IMR-90 (cell line): ENCODE data around the gene EGFR. TPM values are rescaled to one million over a fixed set of nuclear protein-coding genes. Genes with fewer than 3 reads are reported as not detected.

Experiments
- ATAC-seq: fragments of 200-7000 bp; cut with Tn5 transposase; 2 replicates; pipeline ENCODE4 v1.9.1; 2020; ENCODE audit warnings: low read depth, mild to moderate bottlenecking, moderate library complexity
- BruUV-seq: library from RNA; stranded (reverse); fragments of 400-500 nt; replicated peaks from 2 replicates; lab custom pipeline; 2021; lab: Mats Ljungman, UMichigan
- CTCF ChIA-PET: fragments of 300-600 bp; formaldehyde crosslinking; extraction: SDS; loops from one replicate; lab custom pipeline; 2021; ENCODE audit warnings: antibody characterized with exemption; lab: Yijun Ruan, JAX
- POLR2A ChIA-PET: fragments of 300-600 bp; sonication (Branson Sonifier 250); formaldehyde crosslinking; loops from one replicate; lab custom pipeline; 2022; ENCODE audit warnings: antibody characterized with exemption; ENCODE audit not compliant: unreplicated experiment; lab: Charles Lee
- DNase-seq: peaks from one replicate; pipeline ENCODE4 v3.0.0; 2013
- H2AFZ ChIP-seq: replicated peaks from 2 replicates; pipeline ENCODE3; 2013; ENCODE audit warnings: low read length, mild to moderate bottlenecking; ENCODE audit not compliant: poor library complexity
- H2AK5ac ChIP-seq: 2 replicates; pipeline ENCODE4 v1.6.1; 2013; ENCODE audit warnings: low read depth, low read length, inconsistent platforms
- H2AK9ac ChIP-seq: replicated peaks from 2 replicates; pipeline ENCODE3; 2013; ENCODE audit warnings: mild to moderate bottlenecking, low read depth, low read length, moderate library complexity; ENCODE audit not compliant: poor library complexity
- H2BK120ac ChIP-seq: 2 replicates; pipeline ENCODE4 v1.6.1; 2013; ENCODE audit warnings: low read depth, low read length, inconsistent platforms
- H2BK15ac ChIP-seq: 3 replicates; pipeline ENCODE4 v1.6.1; 2013; ENCODE audit warnings: low read depth, low read length, inconsistent platforms
- H2BK20ac ChIP-seq: 2 replicates; pipeline ENCODE4 v1.6.1; 2013; ENCODE audit warnings: low read depth, mild to moderate bottlenecking, inconsistent platforms, low read length, moderate library complexity
- H2BK5ac ChIP-seq: 2 replicates; pipeline ENCODE4 v1.6.1; 2013; ENCODE audit warnings: mild to moderate bottlenecking, low read depth, low read length, inconsistent platforms; ENCODE audit not compliant: poor library complexity, severe bottlenecking
- H3K14ac ChIP-seq: replicated peaks from 2 replicates; pipeline ENCODE4 v1.6.1; 2013; ENCODE audit warnings: low read depth, low read length, inconsistent platforms
- H3K18ac ChIP-seq: 2 replicates; pipeline ENCODE4 v1.6.1; 2013; ENCODE audit warnings: low read depth, low read length, control low read depth
- H3K23ac ChIP-seq: 2 replicates; pipeline ENCODE4 v1.6.1; 2013; ENCODE audit warnings: low read depth, low read length, inconsistent platforms
- H3K27ac ChIP-seq: 2 replicates; pipeline ENCODE4 v1.5.1; 2013; ENCODE audit warnings: mild to moderate bottlenecking, control low read depth, low read length; ENCODE audit not compliant: insufficient read depth
- H3K27me3 ChIP-seq: 2 replicates; pipeline ENCODE4 v1.6.1; 2013; ENCODE audit warnings: low read length; ENCODE audit not compliant: control insufficient read depth, insufficient read depth
- H3K36me3 ChIP-seq: 2 replicates; pipeline ENCODE4 v1.6.1; 2013; ENCODE audit warnings: low read length, mixed read lengths; ENCODE audit not compliant: control insufficient read depth, insufficient read depth
- H3K4ac ChIP-seq: 2 replicates; pipeline ENCODE4 v1.6.1; 2013; ENCODE audit warnings: low read depth, low read length, inconsistent platforms
- H3K4me1 ChIP-seq: 2 replicates; pipeline ENCODE4 v1.6.1; 2013; ENCODE audit warnings: low read length, mixed read lengths; ENCODE audit not compliant: control insufficient read depth, insufficient read depth
- H3K4me2 ChIP-seq: 2 replicates; pipeline ENCODE4 v1.6.1; 2013; ENCODE audit warnings: low read depth, mild to moderate bottlenecking, control low read depth, low read length, moderate library complexity
- H3K4me3 ChIP-seq: 2 replicates; pipeline ENCODE4 v1.5.1; 2013; ENCODE audit warnings: low read depth, mild to moderate bottlenecking, control low read depth, low read length, moderate library complexity; ENCODE audit not compliant: insufficient read depth
- H3K56ac ChIP-seq: 2 replicates; pipeline ENCODE4 v1.6.1; 2013; ENCODE audit warnings: low read length, inconsistent platforms; ENCODE audit not compliant: insufficient read depth; ENCODE audit errors: extremely low read depth
- H3K79me1 ChIP-seq, 2 experiments: 2 replicates each; pipeline ENCODE4 v1.6.1; 2013; ENCODE audit warnings: low read length in 2 of 2, inconsistent platforms in 1 of 2, low read depth in 1 of 2
- H3K9ac ChIP-seq: 2 replicates; pipeline ENCODE4 v1.6.1; 2013; ENCODE audit warnings: low read depth, low read length, control low read depth
- H3K9me1 ChIP-seq: 2 replicates; pipeline ENCODE4 v1.6.1; 2013; ENCODE audit warnings: low read length, inconsistent platforms; ENCODE audit not compliant: insufficient read depth
- H3K9me3 ChIP-seq: 2 replicates; pipeline ENCODE4 v1.6.1; 2013; ENCODE audit warnings: low read length; ENCODE audit not compliant: control insufficient read depth, insufficient read depth
- H4K20me1 ChIP-seq: 2 replicates; pipeline ENCODE4 v1.6.1; 2013; ENCODE audit warnings: low read length, inconsistent platforms; ENCODE audit not compliant: insufficient read depth
- H4K5ac ChIP-seq: 2 replicates; pipeline ENCODE4 v1.6.1; 2013; ENCODE audit warnings: mild to moderate bottlenecking, low read depth, low read length, control low read depth
- H4K8ac ChIP-seq, 2 experiments: 2 replicates each; pipeline ENCODE4 v1.6.1; 2013; ENCODE audit warnings: low read depth in 2 of 2, low read length in 2 of 2, control low read depth in 1 of 2, inconsistent platforms in 1 of 2
- H4K91ac ChIP-seq: 2 replicates; pipeline ENCODE4 v1.6.1; 2013; ENCODE audit warnings: low read depth, low read length, inconsistent platforms; ENCODE audit not compliant: insufficient read depth
- CEBPB ChIP-seq: IDR thresholded peaks from 2 replicates; pipeline ENCODE4 v1.6.1; 2012; ENCODE audit warnings: low read depth, low read length, improper control_type of control experiment
- CHD1 ChIP-seq: IDR thresholded peaks from 2 replicates; pipeline ENCODE4 v1.6.1; 2012; ENCODE audit warnings: low read depth, low read length, improper control_type of control experiment
- CTCF ChIP-seq: conservative IDR thresholded peaks from 2 replicates; pipeline ENCODE4 v1.5.1; 2012; ENCODE audit warnings: mild to moderate bottlenecking, low read depth, low read length, improper control_type of control experiment
- FOS ChIP-seq: fragments of 150-350 bp; IDR thresholded peaks from 2 replicates; pipeline ENCODE4 v1.6.1; 2016; ENCODE audit warnings: low read depth, low read length
- NFE2L2 ChIP-seq: fragments of 150-350 bp; IDR thresholded peaks from 2 replicates; pipeline ENCODE4 v1.6.1; 2016; ENCODE audit warnings: low read depth, mild to moderate bottlenecking, low read length
- RCOR1 ChIP-seq: IDR thresholded peaks from 2 replicates; pipeline ENCODE4 v1.6.1; 2012; ENCODE audit warnings: mild to moderate bottlenecking, low read length, improper control_type of control experiment; ENCODE audit not compliant: insufficient replicate concordance
- RFX5 ChIP-seq: IDR thresholded peaks from 2 replicates; pipeline ENCODE4 v1.8.0; 2012; ENCODE audit warnings: low read depth, mild to moderate bottlenecking, low read length, moderate library complexity
- SMC3 ChIP-seq: fragments of 150-350 bp; IDR thresholded peaks from 2 replicates; pipeline ENCODE4 v1.6.1; 2016; ENCODE audit warnings: low read depth, mild to moderate bottlenecking, antibody characterized with exemption, low read length, moderate library complexity
- WGBS, 2 experiments: methylation state at CpG; one replicate each; pipeline versions ENCODE4 v1.1.5 to v1.1.7; 2013; ENCODE audit warnings: missing lambda C conversion rate in 2 of 2; ENCODE audit not compliant: insufficient read length in 1 of 2; ENCODE audit errors: extremely low coverage in 2 of 2; 5-methylcytosine and 5-hydroxymethylcytosine counted together
- dilution Hi-C: fragments of 300-500 bp; cut with HindIII; formaldehyde crosslinking; loops from one replicate; pipeline ENCODE4 v1.14.3; 2018; ENCODE audit warnings: low sequenced_read_pairs; ENCODE audit not compliant: unreplicated experiment
- in situ Hi-C: fragments of 300-500 bp; cut with MboI; formaldehyde crosslinking; loops from 3 replicates; pipeline ENCODE4 v1.14.3; 2019; ENCODE audit warnings: low sequenced_read_pairs, inconsistent platforms, mixed read lengths
- intact Hi-C: fragments of 100-400 bp; cut with micrococcal nuclease; formaldehyde crosslinking; loops from 2 replicates; pipeline ENCODE4 v1.10.0; 2022
- polyA plus RNA-seq, 3 experiments: library from polyadenylated mRNA; depleted of rRNA; stranded (reverse); fragments of >200 nt; gene quantifications; 2 replicates each; pipeline ENCODE4 v1.2.3, GENCODE V29; 2012; ENCODE audit warnings: low replicate concordance in 1 of 3
- total RNA-seq: library from RNA; depleted of rRNA; stranded (reverse); fragments of >200 nt; gene quantifications from 2 replicates; pipeline ENCODE4 v1.2.3, GENCODE V29; 2012

EGFR gene
- total and polyA plus RNA-seq, 2 of the 4 experiments (the other 2 are of a cell fraction), result 36.9 to 60.4 TPM

- WGBS, 2 experiments, result 98% methylated on average over 8 of the region's 24 CpGs; no CpG with 5 or more reads in 1 of the 2 experiments
- Histone ChIP-seq H3K79me1 (peaks cover 21 to 80% of the 10 kb centered on the region in 2 experiments), H3K9ac (no peak overlapping the region), H3K4me3 (no peak overlapping the region), H2AK9ac (no peak overlapping the region), H2BK15ac (no peak overlapping the region), H3K56ac (no peak overlapping the region), H3K18ac (no peak overlapping the region), H3K27ac (peak overlapping the region; percentile 3; the same call in 1 of the 2 replicates), H3K4me2 (no peak overlapping the region), H3K4ac (peak overlapping the region; percentile 53), H4K20me1 (no peaks in the 10 kb centered on the region; the same call in 1 of the 2 replicates), H3K9me3 (no peaks in the 10 kb centered on the region), H2BK20ac (no peak overlapping the region), H2BK120ac (peak overlapping the region; percentile 45; the same call in 1 of the 2 replicates), H3K27me3 (no peaks in the 10 kb centered on the region), H3K9me1 (peaks cover 8% of the 10 kb centered on the region), H3K36me3 (peaks cover 75% of the 10 kb centered on the region), H4K91ac (peak overlapping the region; percentile 42; the same call in 1 of the 2 replicates), H4K8ac (peak overlapping the region; percentile 18 to 70; a peak in 2 of 4 replicates), H3K14ac (no peak overlapping the region), H2BK5ac (peak overlapping the region; percentile 63), H3K23ac (no peak overlapping the region), H2AFZ (no peak overlapping the region), H4K5ac (no peak overlapping the region), H3K4me1 (peaks cover 22% of the 10 kb centered on the region), H2AK5ac (peak overlapping the region; percentile 35)
- no peak for DNase-seq
- in situ Hi-C loops (loop anchor here (25.0 kb wide), 1 partner anchor 368 kb away; no protein-coding TSS in a partner anchor), intact Hi-C loops (loop anchor here (5.0 kb wide), 1 partner anchor 102 kb away; no protein-coding TSS in a partner anchor), dilution Hi-C loops (no loop called here)
- ChIA-PET CTCF (interaction anchor here (0.6 to 1.0 kb wide), 2 partner anchors 100 to 125 kb away, joined by 3 to 4 read pairs; no protein-coding TSS in a partner anchor), POLR2A (no interaction called here)
- TF ChIP-seq RFX5, result no peak
- no peak for TF ChIP-seq SMC3
- TF ChIP-seq CEBPB, result no peak
- no peak for TF ChIP-seq NFE2L2
- TF ChIP-seq CTCF, result no peak
- TF ChIP-seq FOS, result no peak
- TF ChIP-seq RCOR1, result no peak
- TF ChIP-seq CHD1, result no peak
- BruUV-seq, result no TSS peak
- ATAC-seq, result no peak
Observed at GRCh38 chr7:55155351-55156117, 136.7 kb downstream of the EGFR start.
